GM23338 (cell line): ENCODE results near the gene USP3.

ENCODE experiments used
- CREB1 ChIP-seq: fragments of 250-450 bp; sonication (Bioruptor Pico); IDR thresholded peaks from 2 replicates; pipeline ENCODE4 v1.5.0; 2020; ENCODE audit warnings: low read depth, mild to moderate bottlenecking, moderate library complexity
- CTCF ChIP-seq, 2 experiments: fragments of 200-600 bp in 1 of 2; sonication (generic) in 1 of 2; conservative IDR thresholded peaks; 2 replicates each; pipeline versions ENCODE4 v1.5.1 to v1.6.1; 2016 to 2017; ENCODE audit warnings: antibody characterized with exemption in 2 of 2, low read depth in 2 of 2, mild to moderate bottlenecking in 2 of 2, moderate library complexity in 1 of 2
- ETS1 ChIP-seq: IDR thresholded peaks from 2 replicates; pipeline ENCODE4 v1.6.1; 2016; ENCODE audit warnings: antibody characterized with exemption
- EZH2 ChIP-seq: fragments of 200-600 bp; sonication (generic); IDR thresholded peaks from one replicate; pipeline ENCODE4 v1.8.0; 2017; ENCODE audit warnings: antibody characterized with exemption, mild to moderate bottlenecking, low read depth; ENCODE audit not compliant: unreplicated experiment
- EZH2phosphoT487 ChIP-seq: fragments of 200-600 bp; sonication (generic); IDR thresholded peaks from one replicate; pipeline ENCODE4 v1.8.1; 2018; ENCODE audit warnings: antibody characterized with exemption; ENCODE audit not compliant: unreplicated experiment
- JUNB ChIP-seq: IDR thresholded peaks from one replicate; pipeline ENCODE4 v1.6.1; 2016; ENCODE audit warnings: antibody characterized with exemption; ENCODE audit not compliant: unreplicated experiment
- NANOG ChIP-seq: IDR thresholded peaks from 2 replicates; pipeline ENCODE4 v1.6.1; 2016; ENCODE audit warnings: antibody characterized with exemption, borderline replicate concordance
- POLR2AphosphoS5 ChIP-seq: IDR thresholded peaks from 2 replicates; pipeline ENCODE4 v1.6.1; 2016; ENCODE audit warnings: antibody characterized with exemption, low read depth
- REST ChIP-seq: IDR thresholded peaks from one replicate; pipeline ENCODE4 v1.6.1; 2018; ENCODE audit warnings: antibody characterized with exemption; ENCODE audit not compliant: unreplicated experiment
- STAT1 ChIP-seq: IDR thresholded peaks from one replicate; pipeline ENCODE4 v1.6.1; 2016; ENCODE audit warnings: antibody characterized with exemption; ENCODE audit not compliant: unreplicated experiment
- ZNF114 ChIP-seq: fragments of 250-450 bp; sonication (Bioruptor Pico); IDR thresholded peaks from 2 replicates; pipeline ENCODE4 v1.5.0; 2020; ENCODE audit warnings: mild to moderate bottlenecking, moderate library complexity
- ZNF331 ChIP-seq: fragments of 250-450 bp; sonication (Bioruptor Pico); IDR thresholded peaks from 2 replicates; pipeline ENCODE4 v1.5.0; 2020; ENCODE audit warnings: low read depth, mild to moderate bottlenecking, moderate library complexity
- ZNF462 ChIP-seq: fragments of 250-450 bp; sonication (Bioruptor Pico); IDR thresholded peaks from 2 replicates; pipeline ENCODE4 v1.5.0; 2020; ENCODE audit warnings: mild to moderate bottlenecking, moderate library complexity

GRCh38 chr15:63517628-63518027, 13.2 kb downstream of the USP3 start:
- TF ChIP-seq EZH2 (no peak), CTCF (conservative IDR thresholded peaks at IDR 0.05; ENCODE audit: low read depth in 2 of 2) (no peak), REST (no peak), JUNB (no peak), POLR2AphosphoS5 (no peak), NANOG (no peak), EZH2phosphoT487 (no peak), ZNF462 (no peak), ZNF114 (CRISPR knock-in tag) (no peak), CREB1 (CRISPR knock-in tag) (no peak), ETS1 (no peak), STAT1 (no peak), ZNF331 (CRISPR knock-in tag) (no peak)
